IPS DF 6.9 (cell line): ENCODE results near the gene GRAP2.
"Not testable (repeated sequence)": the region's sequence is repeated elsewhere in the genome, so short reads cannot be mapped to it uniquely, and the experiment has no call there.

Experiments used
- DNase-seq: peaks from one replicate; pipeline ENCODE4 v3.0.0-alpha.2; 2013; ENCODE audit warnings: low read depth, low spot score
- H3K27ac ChIP-seq: one replicate; pipeline ENCODE4 v1.5.1; 2013; ENCODE audit warnings: low read length, control low read depth
- H3K27me3 ChIP-seq: 2 replicates; pipeline ENCODE4 v1.6.1; 2013; ENCODE audit warnings: mild to moderate bottlenecking, low read length; ENCODE audit not compliant: control insufficient read depth, insufficient read depth
- H3K36me3 ChIP-seq: 2 replicates; pipeline ENCODE4 v1.6.1; 2013; ENCODE audit warnings: low read length; ENCODE audit not compliant: control insufficient read depth, insufficient read depth
- H3K4me1 ChIP-seq: 2 replicates; pipeline ENCODE4 v1.6.1; 2013; ENCODE audit warnings: low read length; ENCODE audit not compliant: control insufficient read depth, insufficient read depth
- H3K4me3 ChIP-seq: 2 replicates; pipeline ENCODE4 v1.5.1; 2013; ENCODE audit warnings: mild to moderate bottlenecking, low read length
- H3K9me3 ChIP-seq: 2 replicates; pipeline ENCODE4 v1.6.1; 2013; ENCODE audit warnings: low read length, inconsistent platforms; ENCODE audit not compliant: control insufficient read depth, insufficient read depth
- WGBS: extraction: QIAGEN DNeasy Blood & Tissue Kit; methylation state at CpG from one replicate; pipeline ENCODE4 v1.1.7; 2013; ENCODE audit warnings: mixed read lengths, missing lambda C conversion rate; ENCODE audit not compliant: insufficient read length, insufficient coverage; 5-methylcytosine and 5-hydroxymethylcytosine counted together

The GRAP2 gene

GRCh38 chr22:39900306-39901227 is at the start of gene GRAP2:
Gene GRAP2, plus strand, starts transcription at chr22:39901084. Its CDS starts 46,023 bp downstream, at chr22:39947107.
- H3K27me3 ChIP-seq, result no peaks in the 10 kb centered on the region
- no peaks in the 10 kb centered on the region; the same call in 1 of the 2 replicates for H3K9me3 ChIP-seq
- DNase-seq, result no peak
- H3K36me3 ChIP-seq, result no peaks in the 10 kb centered on the region
- no peak within 1 kb of the TSS for H3K27ac ChIP-seq
- WGBS, result no CpG with 5 or more reads among the region's 4 CpGs
- H3K4me3 ChIP-seq, result no peak within 1 kb of the TSS
- no peaks in the 10 kb centered on the region for H3K4me1 ChIP-seq

GRCh38 chr22:39851606-39852315 is 49.1 kb upstream of the GRAP2 start:
- no CpG with 5 or more reads among the region's 4 CpGs for WGBS
- no peaks in the 10 kb centered on the region for H3K9me3 ChIP-seq
- H3K36me3 ChIP-seq, result no peaks in the 10 kb centered on the region
- no peaks in the 10 kb centered on the region for H3K27me3 ChIP-seq
- no peak overlapping the region for H3K27ac ChIP-seq
- H3K4me1 ChIP-seq, result no peaks in the 10 kb centered on the region
- H3K4me3 ChIP-seq, result no peak overlapping the region
- DNase-seq, result no peak

GRCh38 chr22:39852799-39853198 is 48.1 kb upstream of the GRAP2 start:
- Histone ChIP-seq H3K36me3 (no peaks in the 10 kb centered on the region), H3K27me3 (no peaks in the 10 kb centered on the region), H3K4me3 (no peak overlapping the region), H3K27ac (no peak overlapping the region), H3K9me3 (no peaks in the 10 kb centered on the region), H3K4me1 (no peaks in the 10 kb centered on the region)
- WGBS, result no CpG with 5 or more reads among the region's 2 CpGs
- DNase-seq, result no peak

- Histone ChIP-seq H3K4me3 (no peak overlapping the region), H3K27me3 (no peaks in the 10 kb centered on the region), H3K27ac (no peak overlapping the region), H3K36me3 (no peaks in the 10 kb centered on the region), H3K9me3 (no peaks in the 10 kb centered on the region), H3K4me1 (no peaks in the 10 kb centered on the region)
- WGBS, result no CpG with 5 or more reads among the region's 4 CpGs
- DNase-seq, result no peak
Observed at GRCh38 chr22:39856588-39856987, 44.3 kb upstream of the GRAP2 start.

GRCh38 chr22:39859903-39860588 is 40.8 kb upstream of the GRAP2 start:
- WGBS, result no CpG with 5 or more reads among the region's 7 CpGs
- Histone ChIP-seq H3K36me3 (no peaks in the 10 kb centered on the region), H3K4me1 (no peaks in the 10 kb centered on the region), H3K27me3 (no peaks in the 10 kb centered on the region), H3K4me3 (no peak overlapping the region), H3K27ac (no peak overlapping the region), H3K9me3 (no peaks in the 10 kb centered on the region)
- no peak for DNase-seq

- no peak for DNase-seq
- no peak overlapping the region for H3K27ac ChIP-seq
- no peak overlapping the region for H3K4me3 ChIP-seq
- H3K36me3 ChIP-seq, result no peaks in the 10 kb centered on the region
- H3K9me3 ChIP-seq, result no peaks in the 10 kb centered on the region
- no CpG with 5 or more reads among the region's 1 CpG for WGBS
- H3K4me1 ChIP-seq, result no peaks in the 10 kb centered on the region
- no peaks in the 10 kb centered on the region for H3K27me3 ChIP-seq
Observed at GRCh38 chr22:39868741-39869140, 32.1 kb upstream of the GRAP2 start.

- H3K9me3 ChIP-seq, H3K27ac ChIP-seq, H3K36me3 ChIP-seq, H3K4me3 ChIP-seq, H3K4me1 ChIP-seq, DNase-seq, H3K27me3 ChIP-seq: not testable (repeated sequence)
- WGBS, result no CpG with 5 or more reads among the region's 2 CpGs
Observed at GRCh38 chr22:39869797-39870196, 31.1 kb upstream of the GRAP2 start.

- Histone ChIP-seq H3K4me3 (no peak overlapping the region), H3K36me3 (no peaks in the 10 kb centered on the region), H3K4me1 (no peaks in the 10 kb centered on the region), H3K27ac (no peak overlapping the region), H3K27me3 (no peaks in the 10 kb centered on the region), H3K9me3 (no peaks in the 10 kb centered on the region)
- no CpG with 5 or more reads among the region's 5 CpGs for WGBS
- no peak for DNase-seq
Observed at GRCh38 chr22:39871008-39871798, 29.7 kb upstream of the GRAP2 start.

GRCh38 chr22:39872548-39872947 is 28.3 kb upstream of the GRAP2 start:
- no peaks in the 10 kb centered on the region for H3K36me3 ChIP-seq
- H3K4me3 ChIP-seq, result no peak overlapping the region
- no peak overlapping the region for H3K27ac ChIP-seq
- WGBS, result no CpG with 5 or more reads among the region's 1 CpG
- DNase-seq, result no peak
- no peaks in the 10 kb centered on the region for H3K27me3 ChIP-seq
- no peaks in the 10 kb centered on the region for H3K4me1 ChIP-seq
- no peaks in the 10 kb centered on the region for H3K9me3 ChIP-seq

GRCh38 chr22:39873965-39874364 is 26.9 kb upstream of the GRAP2 start:
- Histone ChIP-seq H3K27me3 (no peaks in the 10 kb centered on the region), H3K36me3 (no peaks in the 10 kb centered on the region), H3K4me1 (no peaks in the 10 kb centered on the region), H3K9me3 (no peaks in the 10 kb centered on the region), H3K27ac (no peak overlapping the region), H3K4me3 (no peak overlapping the region)
- no peak for DNase-seq
- WGBS, result no CpG with 5 or more reads among the region's 1 CpG
